Ureter (tissue), 1 donor: ENCODE data around the gene CDA. TPM values are rescaled to one million over a fixed set of nuclear protein-coding genes. Genes with fewer than 3 reads are reported as not detected.

Experiments used
- DNase-seq: peaks from one replicate; pipeline ENCODE4 v3.0.0-alpha.2; 2020; ENCODE audit warnings: low spot score
- total RNA-seq: library from RNA; stranded (reverse); gene quantifications from one replicate; pipeline ENCODE4 v1.2.4, GENCODE V29; 2023
- donor health status: DM: yes; HTN: yes; CAD: no.

Gene CDA
- total RNA-seq, 1 donor from 2014 or later = 3.5 TPM

DNA sequence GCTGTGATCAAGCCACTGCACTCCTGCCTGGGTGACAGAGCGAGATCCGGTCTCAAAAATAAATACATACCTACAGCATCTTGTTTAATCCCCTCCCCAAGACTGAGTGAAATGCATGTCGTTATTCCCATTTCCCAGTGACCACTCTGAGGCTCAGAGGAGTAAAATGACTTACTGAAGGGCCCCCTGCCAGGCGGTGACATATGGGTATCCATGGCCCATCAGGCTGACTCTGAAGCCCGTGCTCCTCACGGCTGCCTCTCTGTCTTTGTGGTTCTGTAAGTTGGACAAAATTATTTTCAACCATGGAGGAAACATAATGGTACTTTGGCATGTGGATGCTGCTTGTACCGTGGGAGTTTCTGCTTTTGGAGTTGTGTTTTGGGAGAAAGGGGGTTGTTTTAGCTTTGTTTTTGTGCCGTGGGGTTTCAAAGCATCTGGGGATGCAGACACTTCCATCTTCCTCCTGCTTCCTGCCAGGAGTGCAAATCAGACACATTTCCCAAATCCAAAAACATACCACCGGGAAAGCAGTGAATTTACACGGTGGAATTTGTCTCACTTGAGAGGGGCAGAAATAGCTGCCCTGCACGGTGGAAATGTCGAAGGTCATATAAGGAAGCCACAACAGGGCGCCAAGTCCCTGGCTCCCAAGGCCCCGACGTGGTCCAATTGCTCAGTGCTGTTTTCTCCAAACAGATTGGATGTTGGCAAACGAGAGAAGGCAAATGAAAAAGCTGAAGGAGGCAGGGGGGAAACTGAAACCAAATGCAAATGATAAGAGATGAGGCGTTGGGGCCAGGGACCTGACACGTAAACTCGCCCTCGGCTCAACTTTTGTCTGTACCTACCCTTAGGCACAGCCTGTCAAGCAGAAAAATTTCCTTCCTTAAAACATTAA, 27.3 kb downstream of the CDA start:
- DNase-seq = no peak

GRCh38 chr1:20616847-20617487, 28.1 kb downstream of the CDA start:
- DNase-seq = no peak

GRCh38 chr1:20618550-20618949, 29.7 kb downstream of the CDA start:
- DNase-seq = no peak

DNA sequence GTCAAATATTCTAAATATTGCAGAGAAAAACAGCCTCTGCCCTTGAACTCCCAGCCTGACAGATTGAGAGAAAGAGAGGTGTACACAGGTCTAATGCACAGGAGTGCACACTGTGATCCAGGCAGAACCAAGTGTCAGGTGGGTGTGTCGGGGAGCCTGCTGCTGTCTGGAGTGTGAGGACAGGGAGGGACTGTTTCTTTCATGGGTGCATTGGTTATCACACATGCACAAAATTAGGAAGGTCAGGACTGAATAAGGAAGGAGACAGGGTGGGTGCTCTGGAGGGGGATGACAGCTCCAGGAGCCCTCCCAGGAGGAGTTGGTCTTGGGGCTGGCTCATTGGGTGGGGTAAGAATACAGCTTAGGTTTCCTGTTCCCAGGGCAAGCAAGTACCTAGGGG, 31.1 kb downstream of the CDA start:
- no peak for DNase-seq

GRCh38 chr1:20621012-20621411, 32.1 kb downstream of the CDA start:
- DNase-seq = no peak

- no peak for DNase-seq
Measured at GRCh38 chr1:20624709-20625108, 35.8 kb downstream of the CDA start.

- DNase-seq = no peak
Measured at GRCh38 chr1:20625176-20626097, 36.5 kb downstream of the CDA start.

- no peak for DNase-seq
Measured at GRCh38 chr1:20626098-20626427, 37.2 kb downstream of the CDA start.

DNA sequence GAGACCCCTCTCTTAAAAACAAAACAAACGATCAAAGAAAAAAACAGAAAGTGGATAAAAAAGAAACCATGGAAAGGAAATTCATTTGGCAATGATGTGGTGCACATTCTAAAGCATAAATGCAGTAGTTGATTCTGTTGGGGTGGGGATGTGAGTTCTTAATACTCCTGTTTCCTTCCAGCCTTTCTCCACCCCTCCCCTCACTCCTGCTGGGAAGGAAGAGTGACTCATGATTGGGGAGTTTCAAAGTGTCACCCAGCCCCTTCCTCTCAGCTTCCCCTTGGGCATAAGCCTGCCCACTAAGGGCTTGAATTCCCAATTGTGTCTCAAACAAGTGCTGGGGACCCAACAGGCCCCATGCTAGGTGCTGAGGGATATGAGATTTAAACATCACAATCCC, 37.6 kb downstream of the CDA start:
- DNase-seq = no peak

DNA sequence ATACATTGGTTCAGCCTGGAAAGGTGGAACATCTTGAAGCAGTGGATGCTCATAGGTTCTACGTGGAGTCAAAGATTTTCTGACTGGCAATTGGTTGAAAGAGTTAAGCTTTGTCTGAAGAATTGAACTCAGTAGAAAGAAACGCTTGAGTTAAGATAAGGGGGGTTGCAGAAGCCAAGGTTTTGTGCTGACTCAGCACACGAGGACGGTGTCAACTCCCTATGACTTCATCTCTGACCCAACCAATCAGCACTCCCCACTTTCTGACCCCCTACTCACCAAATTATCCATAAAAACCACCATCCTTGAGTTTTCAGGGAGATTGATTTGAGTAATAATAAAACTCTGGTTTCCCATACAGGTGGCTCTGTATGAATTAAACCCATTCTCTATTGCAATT, 41.8 kb downstream of the CDA start:
- no peak for DNase-seq

DNA sequence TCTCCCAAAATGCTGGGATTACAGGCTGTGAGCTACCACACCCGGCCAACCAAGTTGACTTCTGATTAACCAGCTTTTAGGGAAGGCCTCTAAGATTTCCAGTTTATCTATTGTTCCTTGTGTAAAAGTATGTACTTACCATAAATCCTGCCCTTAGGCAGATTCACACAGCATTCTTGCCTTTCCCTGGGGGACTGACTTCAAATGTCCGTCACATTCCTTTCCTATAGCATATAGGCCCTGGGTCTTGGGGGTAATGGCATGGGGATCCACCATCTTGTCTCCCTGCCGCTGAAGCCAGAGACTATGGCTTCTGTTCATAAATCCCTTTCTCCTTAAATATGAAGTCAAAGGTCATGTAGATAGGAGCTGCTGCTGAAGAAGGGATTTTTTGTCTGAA, 43.5 kb downstream of the CDA start:
- no peak for DNase-seq

DNA sequence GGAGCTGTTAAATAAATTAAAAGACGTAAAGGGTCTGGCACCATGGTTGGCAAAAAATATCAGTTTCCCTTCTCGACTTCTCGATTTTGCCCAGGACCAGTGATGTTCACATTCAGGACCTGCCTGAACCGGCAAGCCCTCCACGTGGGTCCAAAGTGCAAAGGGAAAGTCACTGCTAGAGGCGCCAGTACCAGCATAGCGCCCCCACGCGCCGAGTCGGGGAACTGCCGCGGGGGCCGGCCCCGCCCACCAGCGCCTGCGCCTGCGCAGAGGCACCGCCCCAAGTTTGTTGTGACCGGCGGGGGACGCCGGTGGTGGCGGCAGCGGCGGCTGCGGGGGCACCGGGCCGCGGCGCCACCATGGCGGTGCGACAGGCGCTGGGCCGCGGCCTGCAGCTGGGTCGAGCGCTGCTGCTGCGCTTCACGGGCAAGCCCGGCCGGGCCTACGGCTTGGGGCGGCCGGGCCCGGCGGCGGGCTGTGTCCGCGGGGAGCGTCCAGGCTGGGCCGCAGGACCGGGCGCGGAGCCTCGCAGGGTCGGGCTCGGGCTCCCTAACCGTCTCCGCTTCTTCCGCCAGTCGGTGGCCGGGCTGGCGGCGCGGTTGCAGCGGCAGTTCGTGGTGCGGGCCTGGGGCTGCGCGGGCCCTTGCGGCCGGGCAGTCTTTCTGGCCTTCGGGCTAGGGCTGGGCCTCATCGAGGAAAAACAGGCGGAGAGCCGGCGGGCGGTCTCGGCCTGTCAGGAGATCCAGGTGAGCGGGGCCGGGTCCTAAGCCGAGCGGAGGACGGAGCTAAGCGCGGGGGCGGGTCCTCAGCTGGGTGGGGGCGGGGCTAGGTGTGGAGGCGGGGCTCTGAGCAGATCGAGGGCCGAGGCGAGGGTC, 44.5 kb downstream of the CDA start, which contains the start of gene PINK1:
Gene PINK1, plus strand, starts transcription at position 269 of the 875 bp plus-strand sequence. Its CDS starts 91 bp downstream, at position 360.
- DNase-seq = peak; percentile 82

DNA sequence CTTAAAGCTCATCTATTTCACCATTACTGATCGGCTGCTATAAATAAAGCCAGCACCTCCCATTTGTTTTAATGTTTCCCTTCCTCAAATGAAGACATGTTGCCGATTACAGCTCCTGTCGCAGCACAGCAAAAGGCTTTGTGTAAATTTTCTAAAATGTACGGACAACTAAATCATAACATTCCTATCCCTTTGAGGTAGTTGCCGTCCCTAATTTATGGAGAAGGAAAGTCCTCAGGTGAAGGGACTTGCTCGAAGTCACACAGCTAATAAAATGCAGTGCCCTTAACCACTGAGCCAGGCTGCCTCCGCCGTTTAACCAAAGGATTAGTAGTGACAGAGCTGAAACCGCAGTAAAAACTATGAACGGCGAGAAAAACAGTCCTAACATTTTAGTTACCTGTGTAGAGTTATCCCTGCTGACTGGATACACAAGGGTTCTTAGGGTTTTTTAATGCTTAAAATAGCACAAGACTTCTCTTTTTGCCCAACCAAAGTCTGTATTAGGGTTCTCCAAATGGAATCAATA, 45.2 kb downstream of the CDA start:
- DNase-seq = no peak

GRCh38 chr1:20634594-20635084, 45.7 kb downstream of the CDA start:
- DNase-seq = no peak

- DNase-seq = no peak
Measured at GRCh38 chr1:20636785-20637347, 48.0 kb downstream of the CDA start.

- DNase-seq = no peak
Measured at GRCh38 chr1:20640183-20640597, 51.3 kb downstream of the CDA start.

DNA sequence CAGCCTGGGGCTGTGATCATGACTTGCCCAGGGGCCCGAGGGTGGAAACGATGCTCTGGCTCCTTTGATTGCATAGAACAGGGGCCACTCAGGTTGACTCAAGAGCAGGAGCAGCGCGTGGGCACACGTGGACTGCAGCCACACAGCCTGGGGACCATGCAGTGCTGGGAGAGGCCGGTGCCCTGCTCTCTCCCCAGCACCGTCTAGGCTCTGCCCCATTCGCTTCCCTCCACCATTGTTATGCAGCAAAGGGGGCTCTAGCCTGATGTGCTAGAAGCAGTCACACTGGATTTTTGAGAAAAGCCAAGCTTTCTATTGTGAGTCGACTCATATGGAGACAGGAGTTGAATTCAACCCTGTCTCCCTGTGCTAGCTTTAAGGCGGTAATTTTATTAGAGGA, 53.1 kb downstream of the CDA start:
- DNase-seq = no peak

- DNase-seq = no peak
Measured at GRCh38 chr1:20643080-20643479, 54.2 kb downstream of the CDA start.

GRCh38 chr1:20644416-20644815, 55.5 kb downstream of the CDA start:
- no peak for DNase-seq

GRCh38 chr1:20645414-20645813, 56.5 kb downstream of the CDA start:
- DNase-seq = no peak
